ENCODE measurements around the gene GBGT1.

DNA sequence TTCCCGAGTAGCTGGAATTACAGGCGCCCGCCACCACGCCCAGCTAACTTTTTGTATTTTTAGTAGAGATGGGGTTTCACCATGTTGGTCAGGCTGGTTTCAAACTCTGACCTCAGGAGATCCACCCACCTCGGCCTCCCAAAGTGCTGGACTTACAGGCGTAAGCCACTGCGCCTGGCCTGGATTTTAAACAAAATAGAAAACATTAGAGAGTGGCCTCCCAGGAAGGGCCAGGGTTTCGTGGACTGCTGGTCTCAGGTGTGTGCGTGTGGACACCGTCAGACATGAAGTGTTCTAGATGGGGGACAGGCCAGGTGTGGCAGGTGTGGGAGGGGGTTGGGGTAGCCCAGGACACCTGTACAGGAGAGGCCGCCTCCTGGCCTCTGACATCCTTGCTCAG is 7.0 kb upstream of the GBGT1 start:
- TF ChIP-seq, protein P1, sequence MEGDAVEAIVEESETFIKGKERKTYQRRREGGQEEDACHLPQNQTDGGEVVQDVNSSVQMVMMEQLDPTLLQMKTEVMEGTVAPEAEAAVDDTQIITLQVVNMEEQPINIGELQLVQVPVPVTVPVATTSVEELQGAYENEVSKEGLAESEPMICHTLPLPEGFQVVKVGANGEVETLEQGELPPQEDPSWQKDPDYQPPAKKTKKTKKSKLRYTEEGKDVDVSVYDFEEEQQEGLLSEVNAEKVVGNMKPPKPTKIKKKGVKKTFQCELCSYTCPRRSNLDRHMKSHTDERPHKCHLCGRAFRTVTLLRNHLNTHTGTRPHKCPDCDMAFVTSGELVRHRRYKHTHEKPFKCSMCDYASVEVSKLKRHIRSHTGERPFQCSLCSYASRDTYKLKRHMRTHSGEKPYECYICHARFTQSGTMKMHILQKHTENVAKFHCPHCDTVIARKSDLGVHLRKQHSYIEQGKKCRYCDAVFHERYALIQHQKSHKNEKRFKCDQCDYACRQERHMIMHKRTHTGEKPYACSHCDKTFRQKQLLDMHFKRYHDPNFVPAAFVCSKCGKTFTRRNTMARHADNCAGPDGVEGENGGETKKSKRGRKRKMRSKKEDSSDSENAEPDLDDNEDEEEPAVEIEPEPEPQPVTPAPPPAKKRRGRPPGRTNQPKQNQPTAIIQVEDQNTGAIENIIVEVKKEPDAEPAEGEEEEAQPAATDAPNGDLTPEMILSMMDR (IDR thresholded peaks at IDR 0.05) = no peak
- no peak for TF ChIP-seq POLR2A (IDR thresholded peaks at IDR 0.05)
- no peak for TF ChIP-seq POLR2AphosphoS5 (IDR thresholded peaks at IDR 0.05)
- no peak for TF ChIP-seq EP300 (IDR thresholded peaks at IDR 0.05)

All from gastroesophageal sphincter (tissue), 3 donors.